H1 (cell line): ENCODE results near the gene TRIM28. TPM values are rescaled to one million over a fixed set of nuclear protein-coding genes. Genes with fewer than 3 reads are reported as not detected.

Experiments used
- CTCF ChIA-PET: fragments of 300-600 bp; sonication (Branson Sonifier 250); formaldehyde crosslinking; loops from one replicate; lab custom pipeline; 2021; ENCODE audit not compliant: partially characterized antibody; lab: Charles Lee
- POLR2A ChIA-PET: fragments of 300-600 bp; sonication (Branson Sonifier 250); formaldehyde crosslinking; loops from one replicate; lab custom pipeline; 2021; ENCODE audit warnings: inconsistent platforms; ENCODE audit not compliant: partially characterized antibody; lab: Charles Lee
- DNase-seq, 2 experiments: peaks; one replicate each; pipeline versions ENCODE4 v3.0.0 to v3.0.0-alpha.2; 2010 to 2022; ENCODE audit warnings: low spot score in 2 of 2, low read depth in 1 of 2, mixed read lengths in 1 of 2
- FAIRE-seq: peaks from 2 replicates; lab custom pipeline; 2011; peaks lifted over from hg19 to GRCh38; lab: Jason Lieb, UNC
- H2AFZ ChIP-seq: 2 replicates; pipeline ENCODE4 v1.8.1; 2012; ENCODE audit warnings: low read length, inconsistent platforms
- H2AK5ac ChIP-seq: 2 replicates; pipeline ENCODE4 v1.6.1; 2013; ENCODE audit warnings: low read depth, low read length
- H2BK120ac ChIP-seq: replicated peaks from 2 replicates; pipeline ENCODE3; 2013; ENCODE audit warnings: low read depth, low read length, inconsistent platforms
- H2BK12ac ChIP-seq: 2 replicates; pipeline ENCODE4 v1.6.1; 2013; ENCODE audit warnings: low read depth, low read length
- H2BK15ac ChIP-seq: 2 replicates; pipeline ENCODE4 v1.6.1; 2013; ENCODE audit warnings: low read length
- H2BK20ac ChIP-seq: 2 replicates; pipeline ENCODE4 v1.6.1; 2013; ENCODE audit warnings: low read length
- H2BK5ac ChIP-seq: 2 replicates; pipeline ENCODE4 v1.6.1; 2013; ENCODE audit warnings: low read depth, low read length
- H3K14ac ChIP-seq: 2 replicates; pipeline ENCODE4 v1.6.1; 2013; ENCODE audit warnings: inconsistent platforms; ENCODE audit not compliant: insufficient read length
- H3K18ac ChIP-seq: 2 replicates; pipeline ENCODE4 v1.6.1; 2013; ENCODE audit warnings: low read length; ENCODE audit errors: extremely low read depth
- H3K23ac ChIP-seq: 2 replicates; pipeline ENCODE4 v1.6.1; 2013; ENCODE audit warnings: inconsistent platforms; ENCODE audit not compliant: insufficient read length
- H3K23me2 ChIP-seq: 2 replicates; pipeline ENCODE4 v1.6.1; 2013; ENCODE audit warnings: low read depth, low read length
- H3K27ac ChIP-seq: 2 replicates; pipeline ENCODE4 v1.6.1; 2011; ENCODE audit warnings: low read depth, low read length, inconsistent platforms
- H3K27me3 ChIP-seq, 4 experiments: replicated peaks in 1 of 4; 1 replicate in 1 of 4; 2 replicates in 3 of 4; pipeline versions ENCODE4 v1.6.1 to v1.8.1; 2011 to 2013; ENCODE audit warnings: low read length in 3 of 4, mild to moderate bottlenecking in 3 of 4, inconsistent platforms in 2 of 4, mixed read lengths in 2 of 4, moderate library complexity in 1 of 4; ENCODE audit not compliant: control insufficient read depth in 3 of 4, insufficient read depth in 3 of 4; ENCODE audit errors: extremely low read depth in 1 of 4
- H3K36me3 ChIP-seq, 4 experiments: 2 replicates each; pipeline versions ENCODE4 v1.6.1 to v1.8.1; 2011 to 2013; ENCODE audit warnings: mild to moderate bottlenecking in 4 of 4, low read length in 3 of 4, moderate library complexity in 2 of 4, control low read depth in 1 of 4, inconsistent platforms in 1 of 4; ENCODE audit not compliant: insufficient read depth in 4 of 4, control insufficient read depth in 2 of 4
- H3K4ac ChIP-seq: replicated peaks from 2 replicates; pipeline ENCODE3; 2013; ENCODE audit warnings: low read length, low read depth, mixed read lengths, inconsistent platforms; ENCODE audit not compliant: insufficient read length
- H3K4me1 ChIP-seq, 4 experiments: replicated peaks in 1 of 4; 1 replicate in 1 of 4; 2 replicates in 3 of 4; pipeline versions ENCODE4 v1.6.1 to v1.8.1; 2011 to 2013; ENCODE audit warnings: low read length in 3 of 4, inconsistent platforms in 2 of 4, mixed read lengths in 1 of 4; ENCODE audit not compliant: insufficient read depth in 4 of 4, control insufficient read depth in 3 of 4
- H3K4me2 ChIP-seq, 2 experiments: 2 replicates each; pipeline versions ENCODE4 v1.6.1 to v1.8.1; 2011 to 2013; ENCODE audit warnings: low read depth in 2 of 2, low read length in 2 of 2, control low read depth in 1 of 2, inconsistent platforms in 1 of 2, mild to moderate bottlenecking in 1 of 2; ENCODE audit not compliant: insufficient read depth in 1 of 2
- H3K4me3 ChIP-seq, 4 experiments: fragments of 200-600, 300-600 bp in 1 of 4; sonication (generic), shearing (Covaris generic), sonication (Bioruptor Twin) in 1 of 4; 2 replicates each; pipeline versions ENCODE4 v1.5.1 to v1.8.1; 2011 to 2016; ENCODE audit warnings: low read length in 4 of 4, low read depth in 3 of 4, control low read depth in 2 of 4, inconsistent platforms in 2 of 4, mild to moderate bottlenecking in 2 of 4, mixed read lengths in 1 of 4, moderate library complexity in 1 of 4; ENCODE audit not compliant: insufficient read depth in 2 of 4; ENCODE audit errors: extremely low read depth in 1 of 4
- H3K56ac ChIP-seq: replicated peaks from 2 replicates; pipeline ENCODE3; 2013; ENCODE audit warnings: low read depth, mild to moderate bottlenecking, mixed read lengths, low read length, inconsistent platforms; ENCODE audit not compliant: insufficient read length
- H3K79me1 ChIP-seq: 2 replicates; pipeline ENCODE4 v1.6.1; 2013; ENCODE audit warnings: low read depth, low read length, control low read depth
- H3K79me2 ChIP-seq, 2 experiments: 2 replicates each; pipeline versions ENCODE4 v1.6.1 to v1.8.1; 2012 to 2013; ENCODE audit warnings: low read length in 2 of 2, mild to moderate bottlenecking in 2 of 2, inconsistent platforms in 1 of 2; ENCODE audit not compliant: insufficient read depth in 2 of 2, control insufficient read depth in 1 of 2
- H3K9ac ChIP-seq, 4 experiments: replicated peaks in 1 of 4; 1 replicate in 1 of 4; 2 replicates in 3 of 4; pipeline versions ENCODE4 v1.6.1 to v1.8.1; 2011 to 2013; ENCODE audit warnings: low read depth in 3 of 4, low read length in 3 of 4, control low read depth in 2 of 4, mild to moderate bottlenecking in 2 of 4, moderate library complexity in 2 of 4, inconsistent platforms in 1 of 4; ENCODE audit errors: extremely low read depth in 1 of 4
- H3K9me3 ChIP-seq, 2 experiments: 2 replicates each; pipeline versions ENCODE4 v1.6.1 to v1.8.1; 2012 to 2013; ENCODE audit warnings: mild to moderate bottlenecking in 2 of 2, moderate library complexity in 2 of 2, control low read depth in 1 of 2, inconsistent platforms in 1 of 2, low read depth in 1 of 2, low read length in 1 of 2, mixed read lengths in 1 of 2; ENCODE audit not compliant: insufficient read depth in 2 of 2
- H4K20me1 ChIP-seq, 2 experiments: replicated peaks in 1 of 2; 2 replicates each; pipeline versions ENCODE3 to v1.8.1; 2011 to 2013; ENCODE audit warnings: inconsistent platforms in 2 of 2, low read length in 2 of 2, mild to moderate bottlenecking in 1 of 2; ENCODE audit not compliant: insufficient read depth in 2 of 2, control insufficient read depth in 1 of 2
- H4K5ac ChIP-seq: 2 replicates; pipeline ENCODE4 v1.6.1; 2013; ENCODE audit warnings: low read length, low read depth, mixed read lengths, inconsistent platforms; ENCODE audit not compliant: insufficient read length
- H4K8ac ChIP-seq: 2 replicates; pipeline ENCODE4 v1.8.0; 2013; ENCODE audit warnings: mild to moderate bottlenecking, moderate library complexity, low read length, inconsistent platforms; ENCODE audit not compliant: insufficient read depth; ENCODE audit errors: extremely low read depth
- H4K91ac ChIP-seq: replicated peaks from 2 replicates; pipeline ENCODE3; 2013; ENCODE audit warnings: low read length, mixed read lengths, inconsistent platforms; ENCODE audit not compliant: insufficient read length
- CHD2 ChIP-seq: IDR thresholded peaks from 2 replicates; pipeline ENCODE4 v1.6.1; 2012; ENCODE audit warnings: low read length, improper control_type of control experiment
- POLR2A ChIP-seq, 2 experiments: IDR thresholded peaks; 1 replicate in 1 of 2; 2 replicates in 1 of 2; pipeline ENCODE4 v1.6.1; 2011; ENCODE audit warnings: low read depth in 2 of 2, low read length in 2 of 2, mild to moderate bottlenecking in 2 of 2; ENCODE audit errors: control extremely low read depth in 1 of 2
- WGBS, 2 experiments: shearing (Covaris generic) in 1 of 2; methylation state at CpG; one replicate each; pipeline versions ENCODE4 v1.1.6 to v1.1.7; 2013 to 2015; ENCODE audit warnings: low lambda C conversion rate in 2 of 2, mixed read lengths in 2 of 2, inconsistent platforms in 1 of 2, low coverage in 1 of 2, missing lambda C conversion rate in 1 of 2; ENCODE audit not compliant: insufficient replicate concordance in 2 of 2, insufficient coverage in 1 of 2, insufficient read length in 1 of 2; ENCODE audit errors: extremely low coverage in 1 of 2, missing lambda C conversion rate in 1 of 2; 5-methylcytosine and 5-hydroxymethylcytosine counted together
- polyA plus RNA-seq, 7 experiments: library from polyadenylated mRNA; depleted of rRNA in 3 of 7; stranded (reverse) in 5 of 7; unstranded in 2 of 7; fragments of >200 nt in 5 of 7; fragments of 200-250 nt in 2 of 7; gene quantifications; 1 replicate in 5 of 7; 2 replicates in 1 of 7; 4 replicates in 1 of 7; pipeline versions ENCODE4 v1.2.1 to v1.2.3, GENCODE V29; 2011 to 2013; ENCODE audit warnings: missing spikeins in 2 of 7, mixed read lengths in 2 of 7
- total RNA-seq: library from RNA; stranded (reverse); fragmentation: NEBNext Ultra II Directional; extraction: Animal tissue kit (Norgen Biotek cat#: 25700); gene quantifications from 2 replicates; pipeline ENCODE4 v1.2.1, GENCODE V29; 2021

TRIM28 gene
- total and polyA plus RNA-seq, 2 of the 8 experiments (the other 6 are each of a cell fraction or from before 2014, with no cell fraction given): 1,433 to 1,442 TPM

DNA sequence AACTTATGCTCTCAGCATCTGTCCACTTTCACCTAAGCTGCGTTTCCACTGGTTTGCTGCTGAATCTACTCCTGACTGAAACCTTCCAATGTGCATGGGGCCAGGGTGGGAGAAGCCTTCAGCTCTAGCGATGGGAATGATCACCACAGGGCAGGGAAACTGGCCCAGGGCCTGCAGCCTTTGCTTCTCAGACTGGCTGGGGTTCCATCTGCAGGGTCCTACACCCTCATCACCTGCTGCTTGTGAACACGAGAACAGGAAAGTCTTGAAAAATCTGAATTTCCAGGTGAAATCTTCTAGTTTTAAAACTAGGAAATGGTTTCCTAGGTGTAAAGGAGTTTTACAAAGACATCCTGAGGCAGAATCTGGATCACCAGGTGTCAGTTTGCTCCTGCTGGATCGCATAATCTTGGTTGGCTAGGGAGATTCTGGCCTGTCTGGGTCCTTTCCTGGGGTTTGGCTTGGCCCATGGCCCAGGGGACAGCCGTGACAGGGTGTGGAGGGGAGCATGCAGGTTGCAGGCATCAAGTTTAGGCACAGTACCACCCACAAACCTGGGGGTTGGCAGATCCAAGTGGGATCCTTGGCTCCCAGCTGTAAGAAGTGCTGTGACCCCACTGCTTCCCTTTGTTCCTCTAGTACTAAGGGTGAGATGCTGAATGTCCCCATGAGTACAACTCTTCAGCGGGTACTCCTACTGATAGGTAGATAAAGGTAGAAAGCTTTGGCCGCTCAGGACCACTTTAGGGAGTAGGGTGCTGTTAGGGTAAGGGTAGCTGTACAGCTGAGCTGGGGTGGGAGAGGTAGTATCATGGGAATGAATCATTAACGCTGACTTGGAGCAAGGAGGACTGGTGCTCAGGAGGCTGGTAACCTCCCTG is 16.4 kb downstream of the TRIM28 start:
- Histone ChIP-seq H3K79me2 (peaks cover 7 to 19% of the 10 kb centered on the region in 2 experiments), H3K23me2 (peaks cover 26% of the 10 kb centered on the region), H3K4ac (peak overlapping the region; percentile 37), H2AFZ (no peak overlapping the region), H4K5ac (peak overlapping the region; percentile 89), H4K20me1 (peaks cover 0 to 7% of the 10 kb centered on the region in 2 experiments), H3K56ac (peak overlapping the region; percentile 81), H2BK12ac (0 out of 2 replicates have a peak overlapping the region, but pooled peaks have one; percentile 13), H3K23ac (no peak overlapping the region), H4K8ac (peak overlapping the region; percentile 81), H3K4me3 (peak overlapping the region; percentile 76 to 97 (median 86)), H3K36me3 (peaks cover 6 to 15% (median 10%) of the 10 kb centered on the region in 4 experiments), H3K9ac (peak overlapping the region; percentile 38 to 99 (median 90)), H3K9me3 (no peaks in the 10 kb centered on the region), H3K18ac (no peak overlapping the region; the same call in 1 of the 2 replicates), H3K79me1 (no peaks in the 10 kb centered on the region; the same call in 1 of the 2 replicates), H3K14ac (no peak overlapping the region), H3K4me1 (peaks cover 0 to 38% (median 16%) of the 10 kb centered on the region in 4 experiments; a peak in 6 of 7 replicates), H2BK120ac (no peak overlapping the region), H2BK15ac (peak overlapping the region; percentile 14; the same call in 1 of the 2 replicates), H3K4me2 (peak overlapping the region; percentile 78 to 96), H2AK5ac (peak overlapping the region; percentile 75)
- POLR2A ChIA-PET: interaction anchor here (1.0 to 17.2 kb wide), 12 partner anchors 10 to 168 kb away, joined by 3 to 434 read pairs (median 7); partner anchors contain the start of genes CHMP2A, MZF1, RNF225 and SLC27A5
- DNase-seq: no peak
- no peak for FAIRE-seq
- CTCF ChIA-PET: interaction anchor here (1.0 to 7.3 kb wide), 5 partner anchors 15 to 41 kb away, joined by 3 to 35 read pairs (median 7); partner anchors contain the start of gene ZBTB45
- WGBS, 2 experiments: 90% methylated on average over 8 of the region's 8 CpGs; no CpG with 5 or more reads in 1 of the 2 experiments
- no peak for TF ChIP-seq CHD2
- TF ChIP-seq POLR2A (IDR thresholded peaks at IDR 0.05; ENCODE audit: control extremely low read depth in 1 of 2, low read depth in 2 of 2, low read length in 2 of 2): peak in 1 of 2 experiments; percentile 25; a peak in 1 of 3 replicates
- TF ChIP-seq, all 59 proteins: peak for 1
- H3K27me3 ChIP-seq: peaks cover 0 to 16% (median 6%) of the 10 kb centered on the region in 4 experiments; a peak in 4 of 7 replicates
- H4K91ac ChIP-seq: peak overlapping the region; percentile 27
- peak overlapping the region; percentile 94 for H3K27ac ChIP-seq
- no peak overlapping the region for H2BK20ac ChIP-seq
- H2BK5ac ChIP-seq: peak overlapping the region; percentile 21; the same call in 1 of the 2 replicates
